Stimulated activated CD4-positive, alpha-beta T cell treated with anti-CD3 and anti-CD28 coated beads, Interleukin-1b, Interleukin-23, amount 100 ng/mL, for 1 hour (primary cell): ENCODE results near the gene CTRB1.

Source experiments
- DNase-seq, 2 donors: peaks; one replicate each; pipeline ENCODE4 v3.0.0-alpha.2; 2020; ENCODE audit warnings: low read depth in 2 of 2

The CTRB1 gene

GRCh38 chr16:75218256-75219076 lies at the start of gene CTRB1:
CTRB1 (plus strand) TSS chr16:75218988; CDS start chr16:75219008, 20 bp downstream.
- DNase-seq: no peak

DNA sequence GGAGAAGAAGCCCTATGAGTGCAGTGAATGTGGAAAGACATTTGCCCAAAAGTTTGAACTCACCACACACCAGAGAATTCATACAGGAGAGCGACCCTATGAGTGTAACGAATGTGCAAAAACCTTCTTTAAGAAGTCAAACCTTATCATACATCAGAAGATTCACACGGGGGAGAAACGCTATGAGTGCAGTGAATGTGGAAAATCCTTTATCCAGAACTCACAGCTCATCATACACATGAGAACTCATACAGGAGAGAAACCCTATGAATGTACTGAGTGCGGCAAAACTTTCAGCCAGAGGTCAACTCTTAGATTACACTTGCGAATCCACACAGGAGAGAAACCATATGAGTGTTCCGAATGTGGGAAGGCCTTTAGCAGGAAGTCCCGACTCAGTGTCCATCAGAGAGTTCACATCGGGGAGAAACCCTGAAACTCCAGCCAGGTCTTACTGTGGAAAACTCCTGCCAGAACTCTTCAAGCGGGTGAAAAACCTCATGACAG lies 48.8 kb upstream of the CTRB1 start:
- DNase-seq: no peak

GRCh38 chr16:75172578-75172977 lies 46.2 kb upstream of the CTRB1 start:
- DNase-seq: no peak

GRCh38 chr16:75175074-75175473 lies 43.7 kb upstream of the CTRB1 start:
- DNase-seq: no peak

- no peak for DNase-seq
Observed at GRCh38 chr16:75176926-75177325, 41.9 kb upstream of the CTRB1 start.

- no peak for DNase-seq
Observed at GRCh38 chr16:75179208-75179607, 39.6 kb upstream of the CTRB1 start.

DNA sequence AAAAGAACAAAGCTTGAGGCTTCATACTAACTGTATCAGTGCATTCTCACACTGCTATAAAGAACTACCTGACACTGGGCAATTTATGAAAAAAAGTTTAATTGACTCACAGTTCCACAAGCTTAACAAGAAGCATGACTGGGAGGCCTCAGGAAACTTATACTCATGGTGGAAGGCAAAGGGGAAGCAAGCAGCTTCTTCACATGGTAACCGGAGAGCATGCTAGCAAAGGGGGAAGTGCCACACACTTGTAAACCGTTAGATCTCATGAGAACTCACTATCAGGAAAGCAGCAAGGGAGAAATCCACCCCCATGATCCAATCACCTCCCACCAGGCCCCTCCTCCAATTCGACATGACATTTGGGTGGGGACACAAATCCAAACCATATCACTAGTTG lies 37.2 kb upstream of the CTRB1 start:
- DNase-seq: no peak

DNA sequence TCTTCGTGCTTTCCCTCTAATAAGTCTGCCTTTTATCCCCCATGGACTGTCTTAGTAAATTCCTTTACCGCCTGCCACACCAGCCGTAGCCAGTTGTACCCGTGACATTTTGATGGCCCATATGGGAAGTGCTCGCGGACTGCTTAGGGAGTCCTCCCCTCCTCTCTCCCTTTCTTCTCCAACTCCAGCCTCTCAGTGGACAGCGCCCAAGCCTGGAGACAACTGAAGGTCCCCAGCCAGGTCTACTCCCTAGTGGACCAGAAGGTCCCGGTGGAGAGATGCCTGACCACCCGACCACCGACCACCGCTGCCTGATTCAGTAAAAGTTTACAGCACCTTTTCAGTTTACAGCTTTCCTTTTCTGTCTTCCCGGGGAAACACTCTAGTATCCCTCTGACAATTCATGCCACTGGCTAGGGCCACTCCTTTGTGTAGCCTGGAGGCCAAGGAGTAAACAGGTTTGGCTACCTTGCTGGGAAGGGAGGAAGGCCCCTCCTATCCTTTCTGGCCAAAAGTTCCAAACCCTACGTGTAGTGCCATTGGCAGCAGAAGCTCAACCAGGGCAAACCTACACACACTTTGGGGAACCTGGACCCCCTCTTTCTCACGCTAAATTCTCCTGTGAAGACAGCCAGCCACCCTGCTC lies 29.8 kb upstream of the CTRB1 start:
- no peak for DNase-seq

GRCh38 chr16:75189638-75190245 lies 29.0 kb upstream of the CTRB1 start:
- DNase-seq: no peak

- no peak for DNase-seq
Observed at GRCh38 chr16:75192606-75193264, 26.1 kb upstream of the CTRB1 start.

- DNase-seq: no peak
Observed at GRCh38 chr16:75193265-75193650, 25.5 kb upstream of the CTRB1 start.

DNA sequence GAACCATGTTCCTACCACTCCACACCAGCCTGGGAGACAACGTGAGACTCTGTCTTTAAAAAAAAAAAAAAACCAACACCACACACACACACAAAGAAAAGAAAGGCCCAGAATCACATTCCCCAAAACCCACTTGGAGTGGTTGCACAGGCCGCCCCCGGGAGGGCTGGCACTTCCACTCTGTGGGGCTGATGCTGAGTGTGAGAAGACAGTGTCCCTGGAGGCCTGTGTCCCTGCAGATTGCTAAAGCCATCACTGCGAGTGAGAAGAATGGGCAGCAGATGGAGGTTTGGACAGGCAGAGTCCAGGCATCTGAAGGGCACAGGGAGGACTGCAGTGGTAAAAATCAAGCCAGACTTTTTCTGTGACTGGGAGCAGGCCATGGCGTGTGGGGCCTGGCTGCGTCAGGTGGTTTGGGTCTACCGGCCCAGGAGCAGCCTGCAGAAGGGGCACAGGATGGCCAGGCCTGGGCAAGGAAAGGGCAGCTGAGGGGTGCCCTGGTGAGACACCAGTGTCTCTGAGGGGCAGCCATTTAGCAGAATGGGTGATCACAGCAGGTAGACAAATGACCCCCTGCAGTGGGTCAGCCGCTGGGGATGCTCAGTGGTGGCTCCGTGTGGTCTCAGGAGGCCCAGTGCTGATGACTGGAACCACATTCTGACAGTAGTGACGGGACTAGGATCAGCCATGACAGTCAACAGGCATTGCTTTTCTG lies 24.9 kb upstream of the CTRB1 start:
- DNase-seq: no peak

- DNase-seq: no peak
Observed at GRCh38 chr16:75195811-75196790, 22.7 kb upstream of the CTRB1 start.

DNA sequence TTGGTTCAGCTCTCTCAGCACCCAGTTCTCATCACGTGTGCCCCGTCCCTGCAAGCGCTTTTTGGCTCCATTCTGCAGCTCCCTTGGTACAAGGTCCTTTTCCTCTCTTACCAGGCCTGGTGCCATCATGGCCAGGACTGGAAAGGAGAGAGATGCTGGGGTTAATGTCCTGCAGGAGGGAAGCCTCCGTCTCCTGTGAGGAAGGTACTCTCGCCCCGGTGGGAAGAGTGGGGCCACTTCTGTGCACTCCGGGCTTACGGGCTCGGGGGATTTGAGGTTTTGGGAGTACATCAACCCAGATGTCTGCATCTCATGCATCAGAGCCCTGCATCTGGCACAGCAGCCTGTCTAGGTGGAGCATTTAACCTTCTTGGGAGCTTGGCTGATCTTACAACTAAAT lies 22.0 kb upstream of the CTRB1 start:
- DNase-seq: no peak

GRCh38 chr16:75197522-75198134 lies 21.2 kb upstream of the CTRB1 start:
- no peak for DNase-seq

GRCh38 chr16:75198135-75198600 lies 20.6 kb upstream of the CTRB1 start:
- no peak for DNase-seq

DNA sequence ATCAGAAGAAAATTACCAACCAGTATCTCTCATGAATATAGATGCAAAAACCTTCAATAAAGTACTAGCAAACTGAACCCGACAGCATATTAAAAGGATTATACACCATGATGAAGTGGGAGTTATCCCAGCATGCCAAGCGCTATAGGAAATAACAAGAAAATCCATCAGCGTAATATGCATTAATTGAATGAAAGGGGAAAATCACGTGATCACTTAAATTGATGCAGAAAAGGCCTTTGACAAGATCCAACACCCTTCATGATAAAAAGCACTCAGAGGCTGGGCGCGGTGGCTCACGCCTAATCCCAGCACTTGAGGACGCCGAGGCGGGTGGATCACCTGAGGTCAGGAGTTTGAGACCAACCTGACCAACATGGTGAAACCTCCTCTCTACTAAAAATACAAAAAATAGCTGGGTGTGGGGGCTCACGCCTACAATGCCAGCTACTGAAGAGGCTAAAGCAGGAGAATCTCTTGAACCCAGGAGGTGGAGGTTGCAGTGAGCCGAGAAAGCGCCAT lies 16.7 kb upstream of the CTRB1 start:
- DNase-seq: no peak

DNA sequence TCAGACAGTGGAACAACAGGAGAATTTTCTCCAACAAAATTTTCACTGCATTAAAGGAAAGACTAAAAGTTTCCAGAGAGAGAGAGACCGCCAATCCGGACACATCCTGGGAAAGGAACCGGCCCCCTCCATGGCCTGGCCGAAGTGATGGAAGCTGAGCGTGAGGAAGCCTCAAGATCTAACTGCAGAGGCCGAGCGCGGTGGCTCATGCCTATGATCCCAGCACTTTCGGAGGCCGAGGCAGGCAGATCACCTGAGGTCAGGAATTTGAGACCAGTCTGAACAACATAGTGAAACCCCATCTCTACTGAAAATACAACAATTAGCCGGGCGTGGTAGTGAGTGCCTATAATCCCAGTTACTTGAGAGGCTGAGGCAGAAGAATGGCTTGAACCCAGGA lies 15.7 kb upstream of the CTRB1 start:
- no peak for DNase-seq

GRCh38 chr16:75203667-75204409 lies 14.9 kb upstream of the CTRB1 start:
- no peak for DNase-seq
